SW 1271 (cell line): Measurements from ENCODE around the gene ACACB.

Experiments used
- DNase-seq, 2 experiments: peaks; one replicate each; lab custom pipeline; 2025; lab: John Stamatoyannopoulos, UW

ACACB gene

GRCh38 chr12:109174468-109174867, 58.1 kb downstream of the ACACB start:
- no peak for DNase-seq

DNA sequence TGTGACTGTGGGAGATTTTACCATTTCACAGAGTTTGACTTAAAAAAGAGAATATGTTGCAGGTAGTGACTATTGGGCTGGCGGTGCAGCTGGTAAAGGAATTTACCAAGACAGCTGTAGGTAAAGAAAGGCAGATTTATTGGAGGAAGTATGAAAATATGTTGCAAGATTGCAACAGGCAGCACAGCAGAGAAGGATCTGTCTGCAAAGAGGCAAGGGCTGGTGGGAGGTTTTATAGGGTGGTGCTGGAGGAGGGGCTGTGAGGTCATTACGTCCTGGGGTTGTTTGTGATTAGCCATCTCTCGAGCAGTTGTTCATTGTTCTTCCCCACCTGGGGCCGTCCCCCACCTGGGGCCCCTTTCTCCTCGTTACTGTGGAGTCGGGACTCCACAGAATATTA, 62.1 kb downstream of the ACACB start:
- DNase-seq = no peak

DNA sequence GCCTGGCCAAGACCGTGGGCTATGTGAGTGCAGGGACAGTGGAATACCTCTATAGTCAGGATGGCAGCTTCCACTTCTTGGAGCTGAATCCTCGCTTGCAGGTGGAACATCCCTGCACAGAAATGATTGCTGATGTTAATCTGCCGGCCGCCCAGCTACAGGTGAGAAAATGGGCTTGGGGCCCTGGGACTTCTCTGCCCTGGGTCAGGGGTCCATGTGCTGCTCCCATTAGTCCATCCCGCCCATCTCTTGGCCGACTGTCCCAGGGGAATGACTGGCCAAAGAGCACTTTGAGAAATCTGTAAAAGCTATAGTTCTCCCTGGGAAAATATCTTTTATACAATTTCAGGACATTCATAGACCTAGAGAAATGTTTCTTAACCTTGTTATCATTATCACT, 63.5 kb downstream of the ACACB start:
- no peak for DNase-seq

GRCh38 chr12:109182041-109182839, 65.9 kb downstream of the ACACB start:
- no peak for DNase-seq

DNA sequence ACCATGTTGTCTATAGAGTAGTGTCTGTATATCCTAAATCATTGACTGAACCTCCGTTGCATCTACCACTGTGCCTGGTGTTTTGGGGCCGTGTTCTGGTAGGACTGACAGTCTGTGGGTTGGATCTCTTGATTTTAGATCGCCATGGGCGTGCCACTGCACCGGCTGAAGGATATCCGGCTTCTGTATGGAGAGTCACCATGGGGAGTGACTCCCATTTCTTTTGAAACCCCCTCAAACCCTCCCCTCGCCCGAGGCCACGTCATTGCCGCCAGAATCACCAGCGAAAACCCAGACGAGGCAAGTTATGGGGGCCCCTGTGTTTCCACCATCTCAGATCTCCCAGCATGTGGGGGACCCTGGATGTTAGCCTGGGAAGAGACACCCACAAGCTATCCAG, 69.1 kb downstream of the ACACB start:
- DNase-seq = no peak

DNA sequence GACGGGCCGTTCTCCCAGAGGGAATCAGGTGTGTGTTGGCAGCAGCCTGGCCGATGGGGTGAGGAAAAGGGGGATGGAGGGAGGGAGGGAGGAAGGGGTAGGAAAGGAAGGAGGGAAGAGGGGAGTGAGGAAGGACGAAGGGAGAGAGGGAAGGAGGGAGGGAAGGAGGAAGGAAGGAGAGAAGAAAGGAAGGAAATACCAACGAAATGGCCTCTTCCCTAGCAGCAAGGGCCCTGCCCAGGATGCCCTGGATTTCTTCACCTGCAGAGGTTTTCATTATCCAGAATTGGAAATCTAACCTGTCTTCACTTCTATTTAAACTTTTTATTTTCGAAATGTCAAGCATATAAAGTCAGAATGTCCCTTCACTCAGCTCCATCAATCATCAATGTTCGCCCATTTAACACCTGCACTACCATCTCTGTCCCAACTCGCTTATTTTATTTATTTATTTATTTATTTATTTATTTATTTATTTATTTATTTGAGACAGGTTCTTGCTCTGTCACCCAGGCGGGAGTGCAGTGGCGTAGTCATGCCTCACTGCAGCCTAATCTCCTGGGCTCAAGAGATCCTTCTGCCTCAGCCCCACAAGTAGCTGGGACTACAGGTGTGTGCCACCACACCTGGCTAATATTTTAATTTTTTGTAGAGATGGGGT, 70.7 kb downstream of the ACACB start:
- DNase-seq = no peak

- no peak for DNase-seq
Observed at GRCh38 chr12:109188108-109188712, 71.8 kb downstream of the ACACB start.

DNA sequence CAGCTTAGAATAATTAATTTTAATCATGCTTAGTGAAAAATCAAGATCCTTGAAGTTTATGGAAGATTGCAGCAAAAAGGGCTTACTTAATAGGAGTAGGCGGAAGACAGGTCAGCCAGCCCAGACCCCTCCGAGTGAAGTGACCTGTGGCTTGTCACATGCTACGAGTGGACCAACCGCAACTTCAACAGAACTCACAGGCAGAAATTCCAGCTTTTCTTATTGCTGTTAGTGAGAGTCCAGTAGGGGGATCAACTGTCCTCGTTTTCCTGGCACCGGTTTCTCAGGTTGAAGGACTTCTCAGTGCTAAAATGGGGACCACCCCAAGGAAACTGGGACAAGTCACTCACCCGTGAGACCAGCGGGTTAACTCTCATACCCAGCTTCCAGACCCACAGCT, 72.9 kb downstream of the ACACB start:
- no peak for DNase-seq

- no peak for DNase-seq
Observed at GRCh38 chr12:109191621-109192250, 75.3 kb downstream of the ACACB start.

DNA sequence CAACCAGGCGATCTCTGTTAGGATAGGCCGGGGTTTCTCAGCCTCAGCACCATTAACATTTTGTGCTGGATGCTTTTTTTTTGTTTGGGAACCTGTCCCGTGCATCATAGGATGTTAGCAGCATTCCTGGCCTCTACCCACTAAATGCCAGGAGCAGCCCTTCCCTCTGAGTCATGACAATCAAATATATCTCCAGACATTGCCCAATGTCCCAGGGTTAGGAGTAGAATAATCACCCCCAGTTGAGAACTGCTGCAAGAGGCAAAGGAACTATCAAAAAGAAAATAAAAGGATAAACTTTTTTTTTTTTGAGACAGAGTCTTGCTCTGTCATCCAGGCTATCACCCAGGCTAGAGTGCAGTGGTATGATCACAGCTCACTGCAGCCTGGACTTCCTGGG, 76.0 kb downstream of the ACACB start:
- no peak for DNase-seq

DNA sequence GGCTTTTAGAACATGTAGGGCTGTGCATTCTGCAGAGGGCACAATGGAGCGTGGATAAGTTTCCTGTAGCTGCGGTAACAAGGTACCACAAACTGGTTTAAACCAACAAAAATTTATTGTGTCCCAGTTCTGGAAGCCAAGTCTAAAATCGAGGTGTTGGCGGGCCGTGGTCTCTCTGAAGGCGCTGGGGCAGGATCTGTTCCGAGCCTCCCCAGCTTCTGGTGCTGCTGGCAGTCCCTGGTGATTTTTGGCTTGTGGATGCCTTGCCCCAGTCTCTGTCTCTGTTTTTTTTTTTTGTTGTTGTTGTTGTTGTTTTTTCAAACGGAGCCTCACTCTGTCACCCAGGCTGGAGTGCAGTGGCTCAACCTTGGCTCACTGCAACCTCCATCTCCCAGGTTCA, 77.5 kb downstream of the ACACB start:
- no peak for DNase-seq

DNA sequence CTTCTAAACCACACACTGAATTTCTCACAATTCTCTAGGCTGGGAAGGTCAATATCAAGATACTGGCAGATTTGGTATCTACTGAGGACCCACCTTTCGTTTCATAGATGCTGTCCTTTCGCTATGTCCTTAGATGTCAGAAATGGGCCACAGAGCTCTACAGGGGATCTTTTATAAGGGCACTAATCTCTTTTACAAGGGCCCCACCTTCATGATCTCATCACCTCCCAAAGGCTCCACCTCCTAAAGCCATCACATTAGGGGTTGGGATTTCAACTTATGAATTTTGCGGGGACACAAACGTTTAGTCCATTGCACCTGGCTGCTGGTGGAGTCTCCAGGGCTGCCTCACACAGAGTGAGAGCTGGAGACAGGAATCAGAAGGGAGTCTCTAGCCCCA, 79.9 kb downstream of the ACACB start:
- no peak for DNase-seq

DNA sequence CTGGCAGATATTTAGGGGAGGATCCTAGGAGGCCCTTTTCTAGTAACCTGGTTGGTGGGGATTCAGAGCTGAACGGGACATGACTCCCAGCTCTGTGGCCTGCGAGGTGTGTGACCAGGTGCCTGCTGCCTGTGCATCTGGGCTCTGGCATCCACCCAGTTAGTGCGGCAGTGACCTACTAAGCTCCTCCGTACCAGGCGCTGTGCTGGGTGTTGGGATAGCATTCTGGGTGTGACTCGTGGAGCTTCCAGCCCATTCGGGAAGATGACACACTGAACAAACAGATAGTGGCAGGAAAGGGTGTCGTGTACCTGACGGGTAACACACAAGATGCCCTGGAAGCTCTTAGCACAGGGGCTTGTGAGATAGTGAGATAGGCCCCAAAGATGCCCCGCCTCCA, 80.9 kb downstream of the ACACB start:
- no peak for DNase-seq

GRCh38 chr12:109199324-109199723, 82.9 kb downstream of the ACACB start:
- DNase-seq = no peak

DNA sequence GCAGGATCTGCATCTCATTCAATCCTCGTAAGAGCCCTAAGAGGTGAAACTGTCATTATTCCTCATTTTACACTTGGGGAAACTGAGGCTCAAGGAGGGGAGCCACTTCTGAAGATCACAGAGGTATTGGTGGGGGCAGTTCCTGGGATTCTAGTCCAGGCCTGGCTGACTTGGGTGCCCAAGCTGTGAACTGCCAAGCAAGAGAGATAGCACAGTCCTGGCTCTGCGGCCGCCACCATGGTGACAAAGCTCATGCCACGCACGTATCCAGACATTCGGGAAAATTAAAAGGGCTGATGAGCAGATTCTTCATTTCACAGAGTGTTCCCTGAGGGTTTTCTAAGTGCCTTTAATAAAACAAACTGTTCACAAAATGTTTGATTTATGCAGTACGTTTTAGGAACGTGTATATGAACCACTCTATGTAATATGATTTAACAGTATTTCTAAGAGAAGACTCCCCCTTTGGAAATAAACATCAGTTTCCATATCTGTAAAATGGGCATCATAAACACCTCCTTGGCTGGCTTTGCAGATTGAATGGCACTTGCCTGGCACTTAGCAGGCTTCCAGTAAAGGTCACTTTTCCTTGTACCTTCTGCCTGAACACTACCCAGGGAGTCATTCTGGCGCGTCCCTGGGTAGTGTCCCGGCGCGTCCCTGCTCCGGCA, 84.6 kb downstream of the ACACB start:
- DNase-seq = no peak

DNA sequence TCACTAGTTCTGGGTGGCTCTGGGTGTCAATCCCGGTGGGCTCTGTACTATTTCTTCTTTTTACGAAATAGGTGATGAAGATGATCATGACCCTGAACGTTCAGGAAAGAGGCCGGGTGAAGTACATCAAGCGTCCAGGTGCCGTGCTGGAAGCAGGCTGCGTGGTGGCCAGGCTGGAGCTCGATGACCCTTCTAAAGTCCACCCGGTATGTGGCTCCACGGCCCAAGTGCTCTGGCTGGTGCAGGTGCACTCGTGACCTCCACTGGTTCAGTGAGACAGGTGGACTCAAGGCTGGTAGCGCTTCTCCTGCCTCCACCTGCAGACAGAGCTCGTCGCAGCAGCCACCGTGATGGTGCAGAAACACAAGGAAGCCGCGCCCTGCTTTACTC, 85.1 kb downstream of the ACACB start:
- no peak for DNase-seq

DNA sequence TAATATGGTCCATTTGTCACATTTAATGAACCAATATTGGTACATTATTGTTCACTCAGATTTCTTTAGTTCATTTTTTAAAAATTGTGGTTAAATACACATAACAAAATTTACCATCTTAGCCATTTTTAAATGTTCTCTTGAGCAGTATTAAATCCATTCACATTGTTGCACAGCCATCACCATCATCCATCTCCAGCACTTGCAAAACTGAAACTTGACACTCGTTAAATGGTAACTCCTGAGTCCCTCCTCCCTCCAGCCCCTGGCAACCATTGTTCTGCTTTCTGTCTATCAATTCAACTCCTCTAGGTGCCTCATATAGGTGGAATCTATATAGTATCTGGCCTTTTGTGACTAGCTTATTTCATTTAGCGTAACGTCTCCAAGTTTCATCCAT, 86.4 kb downstream of the ACACB start:
- no peak for DNase-seq

- no peak for DNase-seq
Observed at GRCh38 chr12:109203480-109203879, 87.1 kb downstream of the ACACB start.

- DNase-seq = no peak
Observed at GRCh38 chr12:109209082-109209481, 92.7 kb downstream of the ACACB start.

DNA sequence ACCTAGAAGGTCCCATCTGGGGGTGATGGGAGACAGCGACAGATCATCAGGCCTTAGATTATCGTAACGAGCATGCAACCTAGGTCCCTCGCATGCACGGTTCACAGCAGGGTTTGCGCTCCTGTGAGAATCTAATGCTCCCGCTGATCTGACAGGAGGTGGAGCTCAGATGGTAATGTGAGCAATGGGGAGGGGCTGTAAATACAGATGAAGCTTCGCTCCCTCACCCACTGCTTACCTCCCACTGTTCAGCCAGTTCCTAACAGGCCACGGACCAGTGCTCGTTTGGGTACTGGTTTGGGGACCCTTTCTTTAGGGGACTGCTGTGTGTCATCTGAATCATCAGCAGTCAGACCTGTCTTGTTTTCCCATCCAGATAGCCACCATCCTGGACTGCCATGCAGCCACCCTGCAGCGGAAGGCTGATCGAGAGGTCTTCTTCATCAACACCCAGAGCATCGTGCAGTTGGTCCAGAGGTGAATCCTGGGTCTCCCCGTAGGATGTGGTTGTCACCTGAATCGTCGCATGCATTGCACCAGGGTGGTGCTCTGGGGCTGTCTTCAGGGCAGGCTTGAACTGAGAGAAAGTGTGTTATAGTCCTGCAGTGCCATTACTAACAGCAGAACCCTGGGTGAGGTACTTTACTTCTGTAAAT, 96.2 kb downstream of the ACACB start:
- DNase-seq = no peak

DNA sequence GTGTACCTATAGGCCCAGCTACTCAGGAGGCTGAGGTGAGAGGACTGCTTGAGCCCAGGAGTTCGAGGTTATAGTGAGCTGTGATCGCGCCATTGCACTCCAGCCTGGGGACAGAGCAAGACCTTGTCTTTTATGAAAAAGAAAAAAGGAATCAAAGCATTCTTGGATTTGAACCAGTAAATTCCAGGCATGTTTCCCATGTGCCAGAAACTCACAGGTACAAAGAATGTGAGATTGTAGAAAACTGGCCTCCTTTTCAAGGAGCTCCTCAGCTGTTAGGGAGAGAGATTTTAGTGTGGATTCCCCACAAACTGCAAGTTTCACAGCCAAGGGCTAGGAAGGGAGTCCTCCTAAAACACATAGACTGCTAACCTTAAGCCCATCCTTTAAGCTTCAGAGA, 97.7 kb downstream of the ACACB start:
- no peak for DNase-seq

DNA sequence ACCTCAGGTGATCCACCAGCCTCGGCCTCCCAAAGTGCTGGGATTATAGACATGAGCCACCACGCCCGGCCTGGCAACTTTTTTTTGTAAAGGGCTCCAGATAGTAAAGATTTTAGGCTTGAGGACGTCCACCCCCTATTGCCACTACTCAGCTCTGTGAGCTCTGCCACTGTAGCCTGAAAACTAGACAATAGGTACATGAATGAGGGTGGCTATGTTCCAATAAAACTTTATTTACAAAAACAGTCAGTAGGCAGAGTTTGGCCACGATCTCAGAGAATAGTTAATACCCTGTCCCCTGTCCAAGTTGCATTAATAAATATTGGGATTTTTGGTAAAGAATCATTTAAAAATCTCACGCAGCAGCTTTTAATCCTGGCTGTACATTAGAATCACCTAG, 102.6 kb downstream of the ACACB start:
- no peak for DNase-seq
